Loucy (cell line): Measurements from ENCODE around the gene YAP1.

Experiments
- EZH2phosphoT487 ChIP-seq: fragments of 200-600 bp; IDR thresholded peaks from 2 replicates; pipeline ENCODE4 v1.6.1; 2018; ENCODE audit warnings: antibody characterized with exemption, mild to moderate bottlenecking, moderate library complexity, borderline replicate concordance
- TF ChIP-seq, protein P1 (sequence below): fragments of 200-600 bp; sonication (generic); conservative IDR thresholded peaks from 2 replicates; pipeline ENCODE4 v1.5.1; 2014; ENCODE audit warnings: mild to moderate bottlenecking, antibody characterized with exemption, low read length

DNA sequence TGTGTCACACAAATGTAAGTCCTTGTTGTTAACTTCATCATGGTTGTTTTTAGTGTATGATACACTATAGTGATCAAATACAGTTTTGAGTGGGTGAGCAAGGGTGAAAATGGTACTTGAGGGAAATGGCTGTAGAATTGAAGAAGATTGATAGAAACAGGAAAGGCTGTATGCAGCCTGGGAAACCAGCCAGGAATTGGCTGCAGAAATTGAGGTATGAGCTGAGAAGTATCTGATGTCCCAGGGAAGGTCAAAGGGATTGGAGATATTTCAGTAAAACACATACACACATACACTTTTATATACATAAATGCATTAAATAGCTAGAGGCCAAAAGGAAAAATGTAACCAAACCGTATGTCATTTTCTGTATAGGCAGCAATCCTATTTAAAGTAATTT is 13.1 kb upstream of the YAP1 start:
- TF ChIP-seq, protein P1, sequence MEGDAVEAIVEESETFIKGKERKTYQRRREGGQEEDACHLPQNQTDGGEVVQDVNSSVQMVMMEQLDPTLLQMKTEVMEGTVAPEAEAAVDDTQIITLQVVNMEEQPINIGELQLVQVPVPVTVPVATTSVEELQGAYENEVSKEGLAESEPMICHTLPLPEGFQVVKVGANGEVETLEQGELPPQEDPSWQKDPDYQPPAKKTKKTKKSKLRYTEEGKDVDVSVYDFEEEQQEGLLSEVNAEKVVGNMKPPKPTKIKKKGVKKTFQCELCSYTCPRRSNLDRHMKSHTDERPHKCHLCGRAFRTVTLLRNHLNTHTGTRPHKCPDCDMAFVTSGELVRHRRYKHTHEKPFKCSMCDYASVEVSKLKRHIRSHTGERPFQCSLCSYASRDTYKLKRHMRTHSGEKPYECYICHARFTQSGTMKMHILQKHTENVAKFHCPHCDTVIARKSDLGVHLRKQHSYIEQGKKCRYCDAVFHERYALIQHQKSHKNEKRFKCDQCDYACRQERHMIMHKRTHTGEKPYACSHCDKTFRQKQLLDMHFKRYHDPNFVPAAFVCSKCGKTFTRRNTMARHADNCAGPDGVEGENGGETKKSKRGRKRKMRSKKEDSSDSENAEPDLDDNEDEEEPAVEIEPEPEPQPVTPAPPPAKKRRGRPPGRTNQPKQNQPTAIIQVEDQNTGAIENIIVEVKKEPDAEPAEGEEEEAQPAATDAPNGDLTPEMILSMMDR = no peak
- no peak for TF ChIP-seq EZH2phosphoT487
